ENCODE data around the gene GPRIN1. TPM values are rescaled to one million over a fixed set of nuclear protein-coding genes. Genes with fewer than 3 reads are reported as not detected.

The GPRIN1 gene
- total RNA-seq, 4 donors from 2014 or later: 0.83 to 1.9 (median 1.2) TPM

GRCh38 chr5:176577312-176578176 lies 32.4 kb downstream of the GPRIN1 start:
- Histone ChIP-seq H3K27me3 (no peaks in the 10 kb centered on the region), H3K36me3 (peaks cover 0 to 37% (median 0%) of the 10 kb centered on the region in 3 donors), H3K27ac (no peak overlapping the region), H3K4me1 (no peaks in the 10 kb centered on the region), H3K4me3 (no peak overlapping the region), H3K9me3 (no peaks in the 10 kb centered on the region)
- no peak for DNase-seq
- TF ChIP-seq CTCF (IDR thresholded peaks at IDR 0.05) (no peak), POLR2A (IDR thresholded peaks at IDR 0.05) (no peak)

GRCh38 chr5:176575488-176576422 lies 34.2 kb downstream of the GPRIN1 start:
- Histone ChIP-seq H3K27ac (no peak overlapping the region), H3K4me3 (no peak overlapping the region), H3K4me1 (no peaks in the 10 kb centered on the region), H3K27me3 (no peaks in the 10 kb centered on the region), H3K9me3 (no peaks in the 10 kb centered on the region), H3K36me3 (peaks cover 0 to 29% (median 0%) of the 10 kb centered on the region in 3 donors)
- no peak for DNase-seq
- TF ChIP-seq CTCF (IDR thresholded peaks at IDR 0.05) (no peak), POLR2A (IDR thresholded peaks at IDR 0.05) (no peak)

- no peak overlapping the region for H3K4me3 ChIP-seq
- no peak overlapping the region for H3K27ac ChIP-seq
- no peak for DNase-seq
- H3K36me3 ChIP-seq: peaks cover 0 to 29% (median 0%) of the 10 kb centered on the region in 3 donors
- H3K4me1 ChIP-seq: no peaks in the 10 kb centered on the region
- no peaks in the 10 kb centered on the region for H3K27me3 ChIP-seq
- TF ChIP-seq CTCF (IDR thresholded peaks at IDR 0.05): no peak
- no peak for TF ChIP-seq POLR2A (IDR thresholded peaks at IDR 0.05)
- no peaks in the 10 kb centered on the region for H3K9me3 ChIP-seq
These were observed 34.9 kb downstream of the GPRIN1 start for GRCh38 chr5:176575066-176575465.

- H3K9me3 ChIP-seq: no peaks in the 10 kb centered on the region
- no peaks in the 10 kb centered on the region for H3K27me3 ChIP-seq
- H3K27ac ChIP-seq: no peak overlapping the region
- no peak overlapping the region for H3K4me3 ChIP-seq
- no peak for DNase-seq
- H3K36me3 ChIP-seq: peaks cover 0 to 28% (median 0%) of the 10 kb centered on the region in 3 donors
- TF ChIP-seq POLR2A (IDR thresholded peaks at IDR 0.05) (no peak), CTCF (IDR thresholded peaks at IDR 0.05) (no peak)
- no peaks in the 10 kb centered on the region for H3K4me1 ChIP-seq
These were observed 35.7 kb downstream of the GPRIN1 start for GRCh38 chr5:176574297-176574591.

GRCh38 chr5:176573564-176574296 lies 36.2 kb downstream of the GPRIN1 start:
- peaks cover 0 to 22% (median 0%) of the 10 kb centered on the region in 3 donors for H3K36me3 ChIP-seq
- DNase-seq: peak; percentile 77 to 86 (median 79)
- H3K4me3 ChIP-seq: no peak overlapping the region
- no peaks in the 10 kb centered on the region for H3K9me3 ChIP-seq
- H3K27me3 ChIP-seq: no peaks in the 10 kb centered on the region
- no peak overlapping the region for H3K27ac ChIP-seq
- no peak for TF ChIP-seq POLR2A (IDR thresholded peaks at IDR 0.05)
- TF ChIP-seq CTCF (IDR thresholded peaks at IDR 0.05): peak; percentile 38 to 83 (median 70)
- no peaks in the 10 kb centered on the region for H3K4me1 ChIP-seq

Measured in Peyer's patch (tissue), 4 donors.